K562 (cell line): ENCODE data around the gene ZNF213.

Experiments
- FOXA1 ChIP-seq: fragments of 450-650 bp; IDR thresholded peaks from 2 replicates; pipeline ENCODE4 v1.6.1; 2016; ENCODE audit warnings: mild to moderate bottlenecking, borderline replicate concordance
- HCFC1 ChIP-seq: IDR thresholded peaks from 2 replicates; pipeline ENCODE4 v1.6.1; 2012; ENCODE audit warnings: low read depth, low read length, improper control_type of control experiment
- PHTF2 ChIP-seq: fragments of 250-450 bp; sonication (Bioruptor Pico); IDR thresholded peaks from 2 replicates; pipeline ENCODE4 v1.5.0; 2021; ENCODE audit warnings: mild to moderate bottlenecking
- SREBF1 ChIP-seq: fragments of 150-350 bp; IDR thresholded peaks from 2 replicates; pipeline ENCODE4 v1.6.1; 2014; ENCODE audit warnings: antibody characterized with exemption, low read depth, low read length, borderline replicate concordance
- STAG1 ChIP-seq: sonication (generic); formaldehyde crosslinking; IDR thresholded peaks from 2 replicates; pipeline ENCODE4 v1.5.0; 2020; ENCODE audit warnings: missing genetic modification reagents, borderline replicate concordance
- TRIM24 ChIP-seq, 2 experiments: fragments of 450-650 bp; IDR thresholded peaks; 2 replicates each; pipeline ENCODE4 v1.6.1; 2016
- ZNF239 ChIP-seq: fragments of 250-450 bp; sonication (Bioruptor Pico); IDR thresholded peaks from 2 replicates; pipeline ENCODE4 v1.4.0; 2020; ENCODE audit warnings: mild to moderate bottlenecking
- TF ChIP-seq, protein P1 (sequence below): sonication (generic); formaldehyde crosslinking; IDR thresholded peaks from 2 replicates; pipeline ENCODE4 v1.8.1; 2023; ENCODE audit warnings: mild to moderate bottlenecking, missing genetic modification reagents
- TF ChIP-seq, protein P2 (sequence below): sonication (generic); formaldehyde crosslinking; IDR thresholded peaks from 2 replicates; pipeline ENCODE4 v1.8.0; 2022; ENCODE audit warnings: mild to moderate bottlenecking, low read depth, missing genetic modification reagents
- TF ChIP-seq, protein P3 (sequence below), 3 experiments: IDR thresholded peaks in 2 of 3; conservative IDR thresholded peaks in 1 of 3; 2 replicates each; pipeline ENCODE4 v1.5.1; 2011 to 2012; ENCODE audit warnings: low read length in 3 of 3, mild to moderate bottlenecking in 3 of 3, control low read depth in 2 of 3, improper control_type of control experiment in 1 of 3, inconsistent platforms in 1 of 3, low read depth in 1 of 3, mixed read lengths in 1 of 3, moderate library complexity in 1 of 3; ENCODE audit not compliant: insufficient read depth in 2 of 3
- TF ChIP-seq, protein P4 (sequence below): fragments of 450-650 bp; IDR thresholded peaks from 2 replicates; pipeline ENCODE4 v1.6.1; 2018; ENCODE audit warnings: mild to moderate bottlenecking, low read depth; ENCODE audit not compliant: partially characterized antibody
- TF ChIP-seq, protein P5 (sequence below): fragments of 450-650 bp; formaldehyde crosslinking; IDR thresholded peaks from 2 replicates; pipeline ENCODE4 v1.4.0; 2020; ENCODE audit warnings: mild to moderate bottlenecking, moderate library complexity

- TF ChIP-seq TRIM24 (IDR thresholded peaks at IDR 0.05) = peak in 1 of 2 experiments; percentile 96; a peak in 2 of 4 replicates
- TF ChIP-seq, protein P1, sequence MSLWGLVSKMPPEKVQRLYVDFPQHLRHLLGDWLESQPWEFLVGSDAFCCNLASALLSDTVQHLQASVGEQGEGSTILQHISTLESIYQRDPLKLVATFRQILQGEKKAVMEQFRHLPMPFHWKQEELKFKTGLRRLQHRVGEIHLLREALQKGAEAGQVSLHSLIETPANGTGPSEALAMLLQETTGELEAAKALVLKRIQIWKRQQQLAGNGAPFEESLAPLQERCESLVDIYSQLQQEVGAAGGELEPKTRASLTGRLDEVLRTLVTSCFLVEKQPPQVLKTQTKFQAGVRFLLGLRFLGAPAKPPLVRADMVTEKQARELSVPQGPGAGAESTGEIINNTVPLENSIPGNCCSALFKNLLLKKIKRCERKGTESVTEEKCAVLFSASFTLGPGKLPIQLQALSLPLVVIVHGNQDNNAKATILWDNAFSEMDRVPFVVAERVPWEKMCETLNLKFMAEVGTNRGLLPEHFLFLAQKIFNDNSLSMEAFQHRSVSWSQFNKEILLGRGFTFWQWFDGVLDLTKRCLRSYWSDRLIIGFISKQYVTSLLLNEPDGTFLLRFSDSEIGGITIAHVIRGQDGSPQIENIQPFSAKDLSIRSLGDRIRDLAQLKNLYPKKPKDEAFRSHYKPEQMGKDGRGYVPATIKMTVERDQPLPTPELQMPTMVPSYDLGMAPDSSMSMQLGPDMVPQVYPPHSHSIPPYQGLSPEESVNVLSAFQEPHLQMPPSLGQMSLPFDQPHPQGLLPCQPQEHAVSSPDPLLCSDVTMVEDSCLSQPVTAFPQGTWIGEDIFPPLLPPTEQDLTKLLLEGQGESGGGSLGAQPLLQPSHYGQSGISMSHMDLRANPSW = no peak
- TF ChIP-seq, protein P2, sequence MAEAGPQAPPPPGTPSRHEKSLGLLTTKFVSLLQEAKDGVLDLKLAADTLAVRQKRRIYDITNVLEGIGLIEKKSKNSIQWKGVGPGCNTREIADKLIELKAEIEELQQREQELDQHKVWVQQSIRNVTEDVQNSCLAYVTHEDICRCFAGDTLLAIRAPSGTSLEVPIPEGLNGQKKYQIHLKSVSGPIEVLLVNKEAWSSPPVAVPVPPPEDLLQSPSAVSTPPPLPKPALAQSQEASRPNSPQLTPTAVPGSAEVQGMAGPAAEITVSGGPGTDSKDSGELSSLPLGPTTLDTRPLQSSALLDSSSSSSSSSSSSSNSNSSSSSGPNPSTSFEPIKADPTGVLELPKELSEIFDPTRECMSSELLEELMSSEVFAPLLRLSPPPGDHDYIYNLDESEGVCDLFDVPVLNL = no peak
- peak; percentile 82 for TF ChIP-seq HCFC1
- no peak for TF ChIP-seq SREBF1
- TF ChIP-seq ZNF239 (CRISPR knock-in tag) = no peak
- TF ChIP-seq, protein P3, sequence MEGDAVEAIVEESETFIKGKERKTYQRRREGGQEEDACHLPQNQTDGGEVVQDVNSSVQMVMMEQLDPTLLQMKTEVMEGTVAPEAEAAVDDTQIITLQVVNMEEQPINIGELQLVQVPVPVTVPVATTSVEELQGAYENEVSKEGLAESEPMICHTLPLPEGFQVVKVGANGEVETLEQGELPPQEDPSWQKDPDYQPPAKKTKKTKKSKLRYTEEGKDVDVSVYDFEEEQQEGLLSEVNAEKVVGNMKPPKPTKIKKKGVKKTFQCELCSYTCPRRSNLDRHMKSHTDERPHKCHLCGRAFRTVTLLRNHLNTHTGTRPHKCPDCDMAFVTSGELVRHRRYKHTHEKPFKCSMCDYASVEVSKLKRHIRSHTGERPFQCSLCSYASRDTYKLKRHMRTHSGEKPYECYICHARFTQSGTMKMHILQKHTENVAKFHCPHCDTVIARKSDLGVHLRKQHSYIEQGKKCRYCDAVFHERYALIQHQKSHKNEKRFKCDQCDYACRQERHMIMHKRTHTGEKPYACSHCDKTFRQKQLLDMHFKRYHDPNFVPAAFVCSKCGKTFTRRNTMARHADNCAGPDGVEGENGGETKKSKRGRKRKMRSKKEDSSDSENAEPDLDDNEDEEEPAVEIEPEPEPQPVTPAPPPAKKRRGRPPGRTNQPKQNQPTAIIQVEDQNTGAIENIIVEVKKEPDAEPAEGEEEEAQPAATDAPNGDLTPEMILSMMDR (IDR thresholded peaks at IDR 0.05 in 2 of 3, conservative IDR thresholded peaks at IDR 0.05 in 1 of 3; ENCODE audit: insufficient read depth in 2 of 3, low read depth in 1 of 3, low read length in 3 of 3) = 0 out of 6 replicates have a peak, but pooled peaks of 1 of the 3 experiments have one; percentile 0
- no peak for TF ChIP-seq PHTF2
- TF ChIP-seq, protein P4, sequence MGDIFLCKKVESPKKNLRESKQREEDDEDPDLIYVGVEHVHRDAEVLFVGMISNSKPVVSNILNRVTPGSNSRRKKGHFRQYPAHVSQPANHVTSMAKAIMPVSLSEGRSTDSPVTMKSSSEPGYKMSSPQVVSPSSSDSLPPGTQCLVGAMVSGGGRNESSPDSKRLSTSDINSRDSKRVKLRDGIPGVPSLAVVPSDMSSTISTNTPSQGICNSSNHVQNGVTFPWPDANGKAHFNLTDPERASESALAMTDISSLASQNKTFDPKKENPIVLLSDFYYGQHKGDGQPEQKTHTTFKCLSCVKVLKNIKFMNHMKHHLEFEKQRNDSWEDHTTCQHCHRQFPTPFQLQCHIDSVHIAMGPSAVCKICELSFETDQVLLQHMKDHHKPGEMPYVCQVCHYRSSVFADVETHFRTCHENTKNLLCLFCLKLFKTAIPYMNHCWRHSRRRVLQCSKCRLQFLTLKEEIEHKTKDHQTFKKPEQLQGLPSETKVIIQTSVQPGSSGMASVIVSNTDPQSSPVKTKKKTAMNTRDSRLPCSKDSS = no peak
- TF ChIP-seq FOXA1 = no peak
- no peak for TF ChIP-seq STAG1
- TF ChIP-seq, protein P5, sequence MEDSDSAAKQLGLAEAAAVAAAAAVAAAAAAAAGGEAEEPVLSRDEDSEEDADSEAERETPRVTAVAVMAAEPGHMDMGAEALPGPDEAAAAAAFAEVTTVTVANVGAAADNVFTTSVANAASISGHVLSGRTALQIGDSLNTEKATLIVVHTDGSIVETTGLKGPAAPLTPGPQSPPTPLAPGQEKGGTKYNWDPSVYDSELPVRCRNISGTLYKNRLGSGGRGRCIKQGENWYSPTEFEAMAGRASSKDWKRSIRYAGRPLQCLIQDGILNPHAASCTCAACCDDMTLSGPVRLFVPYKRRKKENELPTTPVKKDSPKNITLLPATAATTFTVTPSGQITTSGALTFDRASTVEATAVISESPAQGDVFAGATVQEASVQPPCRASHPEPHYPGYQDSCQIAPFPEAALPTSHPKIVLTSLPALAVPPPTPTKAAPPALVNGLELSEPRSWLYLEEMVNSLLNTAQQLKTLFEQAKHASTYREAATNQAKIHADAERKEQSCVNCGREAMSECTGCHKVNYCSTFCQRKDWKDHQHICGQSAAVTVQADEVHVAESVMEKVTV (CRISPR knock-in tag) = no peak
Observed at GRCh38 chr16:3112058-3112880, 22.6 kb upstream of the ZNF213 start, which contains the start of gene ZNF205.
